ENCODE results near the gene SLC52A3.
"Not testable (repeated sequence)": the region's sequence is repeated elsewhere in the genome, so short reads cannot be mapped to it uniquely, and the experiment has no call there.

SLC52A3 gene

GRCh38 chr20:768426-768978 lies at the start of gene SLC52A3:
SLC52A3 (minus strand) TSS chr20:768500; CDS start chr20:765774, 2,726 bp downstream.
- no peak within 1 kb of the TSS for H3K4me3 Mint-ChIP-seq
- H3K27ac Mint-ChIP-seq: no peak within 1 kb of the TSS
- H3K4me1 Mint-ChIP-seq (ENCODE audit: low read depth): peaks cover 12% of the 10 kb centered on the region
- no peaks in the 10 kb centered on the region for H3K27me3 Mint-ChIP-seq
- no peaks in the 10 kb centered on the region for H3K9me3 Mint-ChIP-seq (ENCODE audit: low read depth)
- no peaks in the 10 kb centered on the region for H3K36me3 Mint-ChIP-seq

DNA sequence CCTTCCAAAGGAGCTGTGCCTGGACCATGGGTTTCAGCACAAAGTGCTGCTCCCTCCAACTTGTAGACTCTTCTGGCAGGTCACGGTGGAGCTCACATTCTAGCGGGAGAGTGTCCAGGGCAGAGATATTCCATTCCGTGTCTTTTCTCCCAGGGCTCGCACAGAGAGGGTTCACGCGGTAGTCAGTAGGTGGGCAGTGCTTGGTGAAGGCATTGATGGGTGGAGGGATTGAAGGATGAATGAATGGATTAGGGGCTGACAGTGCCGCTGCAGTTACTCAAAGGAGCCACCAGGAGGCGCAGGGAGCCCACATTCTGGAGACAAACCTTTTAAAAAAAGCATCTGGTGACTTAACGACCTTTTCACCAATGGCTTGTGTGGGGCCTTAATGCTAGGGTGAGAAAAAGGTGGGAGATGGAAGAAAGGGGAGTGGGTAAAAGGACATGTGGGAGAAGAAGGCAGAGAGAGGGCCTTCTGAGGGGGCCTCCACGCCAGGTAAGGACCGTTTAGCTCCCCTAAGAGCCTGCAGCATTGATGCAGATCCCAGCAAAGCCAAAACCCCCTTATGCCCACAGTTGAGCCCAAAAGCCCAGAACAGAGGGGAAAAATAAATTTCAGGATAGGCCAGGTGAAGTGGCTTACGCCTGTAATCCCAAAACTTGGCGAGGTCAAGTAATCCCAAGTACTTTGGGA lies 47.8 kb upstream of the SLC52A3 start:
- H3K9me3 Mint-ChIP-seq (ENCODE audit: low read depth): no peaks in the 10 kb centered on the region
- peaks cover 5% of the 10 kb centered on the region for H3K4me1 Mint-ChIP-seq (ENCODE audit: low read depth)
- H3K4me3 Mint-ChIP-seq: no peak overlapping the region
- no peaks in the 10 kb centered on the region for H3K36me3 Mint-ChIP-seq
- no peak overlapping the region for H3K27ac Mint-ChIP-seq
- H3K27me3 Mint-ChIP-seq: peaks cover 7% of the 10 kb centered on the region

DNA sequence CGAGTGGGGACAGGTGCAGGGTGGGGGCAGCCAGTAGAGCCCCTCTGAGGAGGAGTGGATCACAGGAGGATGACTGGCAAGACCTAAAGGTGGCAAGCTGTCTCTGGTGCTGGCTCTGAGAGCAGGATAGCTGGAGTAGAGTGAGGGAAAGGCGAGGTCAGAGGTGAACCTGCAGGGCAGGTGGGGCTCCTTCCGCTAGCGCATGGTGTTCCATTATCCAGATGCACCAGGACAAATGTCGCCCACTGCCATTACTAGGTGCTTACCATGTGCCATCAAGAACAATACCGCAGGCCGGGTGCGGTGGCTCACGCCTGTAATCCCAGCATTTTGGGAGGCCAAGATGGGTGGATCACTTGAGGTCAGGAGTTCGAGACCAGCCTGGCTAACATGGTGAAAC lies 46.9 kb upstream of the SLC52A3 start:
- H3K27me3 Mint-ChIP-seq: peaks cover 7% of the 10 kb centered on the region
- H3K27ac Mint-ChIP-seq: no peak overlapping the region
- peaks cover 3% of the 10 kb centered on the region for H3K4me1 Mint-ChIP-seq (ENCODE audit: low read depth)
- H3K4me3 Mint-ChIP-seq: no peak overlapping the region
- H3K36me3 Mint-ChIP-seq: no peaks in the 10 kb centered on the region
- H3K9me3 Mint-ChIP-seq (ENCODE audit: low read depth): no peaks in the 10 kb centered on the region

GRCh38 chr20:813390-813789 lies 45.1 kb upstream of the SLC52A3 start:
- no peaks in the 10 kb centered on the region for H3K36me3 Mint-ChIP-seq
- no peak overlapping the region for H3K27ac Mint-ChIP-seq
- H3K4me3 Mint-ChIP-seq: no peak overlapping the region
- no peaks in the 10 kb centered on the region for H3K9me3 Mint-ChIP-seq (ENCODE audit: low read depth)
- H3K27me3 Mint-ChIP-seq: peaks cover 11% of the 10 kb centered on the region
- H3K4me1 Mint-ChIP-seq (ENCODE audit: low read depth): peaks cover 1% of the 10 kb centered on the region

GRCh38 chr20:812435-812814 lies 44.1 kb upstream of the SLC52A3 start:
- H3K4me3 Mint-ChIP-seq; H3K9me3 Mint-ChIP-seq (ENCODE audit: low read depth); H3K36me3 Mint-ChIP-seq; H3K4me1 Mint-ChIP-seq (ENCODE audit: low read depth); H3K27ac Mint-ChIP-seq: not testable (repeated sequence)
- H3K27me3 Mint-ChIP-seq: peaks cover 11% of the 10 kb centered on the region

DNA sequence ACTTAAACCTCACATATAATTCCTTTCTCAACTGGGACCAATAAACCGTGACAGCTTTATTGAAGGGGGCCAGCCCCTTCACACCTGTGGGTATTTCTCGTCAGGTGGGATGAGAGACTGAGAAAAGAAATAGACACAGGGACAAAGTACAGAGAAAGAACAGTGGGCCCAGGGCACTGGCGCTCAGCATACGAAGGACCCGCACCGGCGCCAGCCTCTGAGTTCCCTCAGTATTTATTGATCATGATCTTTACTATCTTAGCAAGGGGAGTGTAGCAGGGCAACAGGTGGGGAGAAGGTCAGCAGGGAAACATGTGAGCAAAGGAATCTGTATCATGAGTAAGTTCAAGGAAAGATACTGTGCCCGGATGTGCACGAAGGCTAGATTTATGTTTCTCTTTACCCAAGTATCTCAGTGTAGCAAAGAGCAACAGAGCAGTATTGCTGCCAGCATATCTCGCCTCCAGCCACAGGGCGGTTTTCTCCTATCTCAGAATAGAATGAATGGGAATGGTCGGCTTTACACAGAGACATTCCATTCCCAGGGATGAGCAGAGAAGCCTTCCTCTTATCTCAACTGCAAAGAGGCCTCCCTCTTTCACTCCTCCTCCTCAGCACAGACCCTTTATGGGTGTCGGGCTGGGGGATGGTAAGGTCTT lies 43.6 kb upstream of the SLC52A3 start:
- H3K27ac Mint-ChIP-seq; H3K9me3 Mint-ChIP-seq (ENCODE audit: low read depth); H3K4me1 Mint-ChIP-seq (ENCODE audit: low read depth); H3K4me3 Mint-ChIP-seq; H3K36me3 Mint-ChIP-seq: not testable (repeated sequence)
- H3K27me3 Mint-ChIP-seq: peaks cover 11% of the 10 kb centered on the region

DNA sequence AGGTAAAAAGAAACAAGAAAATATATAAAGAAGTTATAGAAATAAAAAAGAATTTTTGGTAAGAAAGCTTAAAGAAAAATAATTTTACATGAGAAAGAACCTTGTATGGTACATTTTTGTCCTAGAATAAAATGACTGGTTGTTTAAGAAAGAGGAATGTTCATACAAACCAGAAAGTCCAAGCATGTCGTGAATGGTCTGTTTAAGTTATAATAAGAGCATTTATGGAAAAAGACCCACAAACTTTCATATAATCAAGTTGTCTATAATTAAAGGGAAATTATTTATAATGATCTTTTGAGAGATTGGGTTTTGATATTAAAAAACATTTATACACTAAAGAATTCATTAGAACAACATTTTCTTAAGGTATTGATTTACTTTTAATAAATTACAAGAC lies 37.4 kb upstream of the SLC52A3 start:
- Mint-ChIP-seq H3K4me3 (no peak overlapping the region), H3K36me3 (peaks cover 2% of the 10 kb centered on the region), H3K9me3 (ENCODE audit: low read depth) (no peaks in the 10 kb centered on the region), H3K4me1 (ENCODE audit: low read depth) (no peaks in the 10 kb centered on the region), H3K27ac (no peak overlapping the region), H3K27me3 (peaks cover 3% of the 10 kb centered on the region)

GRCh38 chr20:801678-802077 lies 33.4 kb upstream of the SLC52A3 start:
- no peak overlapping the region for H3K4me3 Mint-ChIP-seq
- H3K4me1 Mint-ChIP-seq (ENCODE audit: low read depth): no peaks in the 10 kb centered on the region
- no peaks in the 10 kb centered on the region for H3K9me3 Mint-ChIP-seq (ENCODE audit: low read depth)
- H3K27me3 Mint-ChIP-seq: peaks cover 2% of the 10 kb centered on the region
- H3K36me3 Mint-ChIP-seq: peaks cover 2% of the 10 kb centered on the region
- H3K27ac Mint-ChIP-seq: no peak overlapping the region

DNA sequence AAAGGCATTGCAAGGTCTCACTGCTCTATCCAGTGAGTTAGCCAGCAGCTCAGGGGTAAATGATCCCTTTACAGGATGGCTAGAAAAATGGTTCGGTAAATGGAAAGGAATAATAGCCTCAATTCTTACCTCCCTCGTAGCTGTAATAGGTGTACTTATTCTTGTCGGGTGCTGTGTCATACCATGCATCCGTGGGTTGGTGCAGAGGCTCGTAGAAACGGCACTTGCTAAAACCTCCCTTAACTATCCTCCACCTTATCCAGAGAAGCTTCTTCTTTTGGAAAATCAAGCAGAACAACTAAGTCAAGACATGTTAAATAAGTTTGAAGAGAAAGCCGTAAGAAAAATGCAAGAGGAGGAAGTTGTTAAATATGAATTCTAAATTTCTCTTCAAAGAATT lies 31.7 kb upstream of the SLC52A3 start:
- H3K9me3 Mint-ChIP-seq (ENCODE audit: low read depth); H3K36me3 Mint-ChIP-seq; H3K4me3 Mint-ChIP-seq; H3K27me3 Mint-ChIP-seq; H3K4me1 Mint-ChIP-seq (ENCODE audit: low read depth); H3K27ac Mint-ChIP-seq: not testable (repeated sequence)

DNA sequence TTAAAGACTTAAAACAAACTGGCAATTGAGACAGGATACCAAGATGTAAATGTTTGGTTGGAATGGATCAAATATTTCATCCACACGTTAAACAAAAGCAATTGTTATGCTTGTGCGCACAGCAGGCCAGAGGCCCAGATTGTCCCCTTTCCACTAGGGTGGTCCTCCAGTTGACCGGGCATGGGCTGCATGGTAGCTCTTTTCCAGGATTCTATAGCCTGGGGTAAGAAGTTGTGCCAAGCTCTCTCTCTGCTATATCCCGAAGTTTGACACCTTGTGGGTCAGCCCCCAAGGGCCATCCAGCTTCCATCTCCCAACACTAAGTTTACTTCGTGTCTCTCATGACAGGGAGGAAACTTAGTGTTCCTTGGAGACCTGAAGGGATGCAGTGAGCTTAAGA lies 30.4 kb upstream of the SLC52A3 start:
- not testable (repeated sequence) for H3K4me3 Mint-ChIP-seq; H3K36me3 Mint-ChIP-seq; H3K27me3 Mint-ChIP-seq; H3K4me1 Mint-ChIP-seq (ENCODE audit: low read depth); H3K27ac Mint-ChIP-seq; H3K9me3 Mint-ChIP-seq (ENCODE audit: low read depth)

GRCh38 chr20:796921-797320 lies 28.6 kb upstream of the SLC52A3 start:
- no peak overlapping the region for H3K27ac Mint-ChIP-seq
- peaks cover 1% of the 10 kb centered on the region for H3K36me3 Mint-ChIP-seq
- peaks cover 2% of the 10 kb centered on the region for H3K9me3 Mint-ChIP-seq (ENCODE audit: low read depth)
- no peaks in the 10 kb centered on the region for H3K4me1 Mint-ChIP-seq (ENCODE audit: low read depth)
- H3K4me3 Mint-ChIP-seq: no peak overlapping the region
- peaks cover 4% of the 10 kb centered on the region for H3K27me3 Mint-ChIP-seq

GRCh38 chr20:792248-792647 lies 23.9 kb upstream of the SLC52A3 start:
- peaks cover 10% of the 10 kb centered on the region for H3K9me3 Mint-ChIP-seq (ENCODE audit: low read depth)
- H3K27me3 Mint-ChIP-seq: peaks cover 11% of the 10 kb centered on the region

DNA sequence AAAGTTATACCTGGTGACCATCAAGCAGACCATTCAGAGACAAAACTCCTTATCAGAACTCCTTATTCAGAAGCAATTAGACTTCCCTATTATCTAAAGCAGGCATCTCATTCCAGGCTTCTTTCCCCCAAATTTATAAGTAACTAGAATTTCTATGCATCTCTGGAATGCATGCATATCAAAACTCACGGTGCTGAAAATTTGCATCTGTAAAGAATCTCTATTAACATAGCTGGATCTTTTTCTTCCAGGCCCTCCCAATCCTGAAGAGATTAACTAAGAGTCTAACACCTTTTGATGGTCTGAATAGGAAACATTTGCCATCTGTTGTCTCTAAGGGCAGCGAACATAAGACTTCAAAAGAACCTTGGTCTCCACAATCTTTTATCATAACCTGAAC lies 22.8 kb upstream of the SLC52A3 start:
- Mint-ChIP-seq H3K4me1 (ENCODE audit: low read depth) (no peaks in the 10 kb centered on the region), H3K36me3 (peaks cover 4% of the 10 kb centered on the region), H3K27ac (no peak overlapping the region), H3K4me3 (no peak overlapping the region), H3K9me3 (ENCODE audit: low read depth) (peaks cover 10% of the 10 kb centered on the region), H3K27me3 (peaks cover 16% of the 10 kb centered on the region)

More at GRCh38 chr20:792248-792647, 23.9 kb upstream of the SLC52A3 start:
- H3K27ac Mint-ChIP-seq: no peak overlapping the region
- no peak overlapping the region for H3K4me3 Mint-ChIP-seq
- H3K36me3 Mint-ChIP-seq: peaks cover 4% of the 10 kb centered on the region
- H3K4me1 Mint-ChIP-seq (ENCODE audit: low read depth): no peaks in the 10 kb centered on the region

DNA sequence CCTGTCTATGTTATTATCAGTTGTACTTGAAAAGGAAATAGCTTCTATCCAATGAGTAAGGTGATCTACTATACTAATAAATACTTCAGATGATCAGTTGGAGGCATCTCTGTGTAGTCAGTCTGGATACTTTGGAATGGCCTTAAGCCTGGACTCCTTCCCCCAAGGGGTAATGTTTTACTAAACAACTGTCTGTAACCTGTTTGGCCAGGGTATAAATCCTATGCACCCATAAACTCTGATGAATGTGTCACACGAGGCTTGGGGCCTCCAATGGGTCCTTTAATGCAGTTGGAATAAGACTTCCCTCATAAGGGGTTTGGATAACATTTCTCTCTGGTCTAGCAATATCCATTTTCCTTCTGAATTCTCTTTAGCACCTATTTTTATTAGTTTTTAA lies 19.5 kb upstream of the SLC52A3 start:
- Mint-ChIP-seq H3K27me3 (peaks cover 14% of the 10 kb centered on the region), H3K27ac (no peak overlapping the region), H3K4me3 (no peak overlapping the region), H3K4me1 (ENCODE audit: low read depth) (no peaks in the 10 kb centered on the region), H3K9me3 (ENCODE audit: low read depth) (peaks cover 25% of the 10 kb centered on the region), H3K36me3 (peaks cover 12% of the 10 kb centered on the region)

DNA sequence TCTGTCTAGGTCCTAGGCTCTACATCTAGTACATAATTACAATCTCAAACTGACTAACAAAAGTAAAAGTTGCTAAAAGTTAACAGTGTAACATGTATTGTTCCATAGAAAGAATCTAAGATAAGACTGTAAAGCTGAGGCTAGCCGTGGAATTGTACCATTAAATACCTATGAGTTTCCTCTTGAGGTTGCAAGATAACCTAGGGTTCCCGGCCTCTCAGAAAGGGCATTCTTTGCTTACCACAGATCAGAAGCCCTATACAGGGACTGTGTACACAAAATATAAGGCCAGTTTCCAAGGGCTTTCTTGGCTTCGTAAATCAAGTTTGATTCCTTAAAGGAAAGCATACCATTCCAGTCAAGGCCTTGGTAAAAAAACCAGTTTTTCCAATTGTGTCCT lies 11.5 kb upstream of the SLC52A3 start:
- Mint-ChIP-seq H3K36me3 (peaks cover 9% of the 10 kb centered on the region), H3K9me3 (ENCODE audit: low read depth) (peaks cover 13% of the 10 kb centered on the region), H3K4me3 (no peak overlapping the region), H3K27me3 (no peaks in the 10 kb centered on the region), H3K4me1 (ENCODE audit: low read depth) (no peaks in the 10 kb centered on the region), H3K27ac (no peak overlapping the region)

GRCh38 chr20:776165-776564 lies 7.9 kb upstream of the SLC52A3 start:
- peaks cover 2% of the 10 kb centered on the region for H3K4me1 Mint-ChIP-seq (ENCODE audit: low read depth)
- H3K36me3 Mint-ChIP-seq: no peaks in the 10 kb centered on the region
- H3K27me3 Mint-ChIP-seq: no peaks in the 10 kb centered on the region
- no peaks in the 10 kb centered on the region for H3K9me3 Mint-ChIP-seq (ENCODE audit: low read depth)
- H3K4me3 Mint-ChIP-seq: no peak overlapping the region
- H3K27ac Mint-ChIP-seq: no peak overlapping the region

All from activated naive CD8-positive, alpha-beta T cell (primary cell).